ENCODE data around the gene PTPRN2.
"Not testable (repeated sequence)": the region's sequence is repeated elsewhere in the genome, so short reads cannot be mapped to it uniquely, and the experiment has no call there.

Gene PTPRN2

GRCh38 chr7:157986051-157986450 is 601.6 kb downstream of the PTPRN2 start:
- TF ChIP-seq CTCF (IDR thresholded peaks at IDR 0.05; ENCODE audit: borderline replicate concordance, control extremely low read depth, extremely low read depth, insufficient read depth, missing control alignments) = no peak
- in situ Hi-C loops (cut with MboI; ENCODE audit: low sequenced_read_pairs, unreplicated experiment) = no loop called here

GRCh38 chr7:157985636-157986035 is 602.0 kb downstream of the PTPRN2 start:
- in situ Hi-C loops (cut with MboI; ENCODE audit: low sequenced_read_pairs, unreplicated experiment) = no loop called here
- DNase-seq (ENCODE audit: low spot score) = no peak
- TF ChIP-seq CTCF (IDR thresholded peaks at IDR 0.05; ENCODE audit: borderline replicate concordance, control extremely low read depth, extremely low read depth, insufficient read depth, missing control alignments) = no peak

More at GRCh38 chr7:157986051-157986450, 601.6 kb downstream of the PTPRN2 start:
- DNase-seq (ENCODE audit: low spot score) = no peak

- DNase-seq (ENCODE audit: low spot score) = no peak
- no peak for TF ChIP-seq CTCF (IDR thresholded peaks at IDR 0.05; ENCODE audit: borderline replicate concordance, control extremely low read depth, extremely low read depth, insufficient read depth, missing control alignments)
- in situ Hi-C loops (cut with MboI; ENCODE audit: low sequenced_read_pairs, unreplicated experiment) = no loop called here
These were observed 603.0 kb downstream of the PTPRN2 start for GRCh38 chr7:157984423-157985163.

- TF ChIP-seq CTCF (IDR thresholded peaks at IDR 0.05; ENCODE audit: borderline replicate concordance, control extremely low read depth, extremely low read depth, insufficient read depth, missing control alignments) = no peak
- in situ Hi-C loops (cut with MboI; ENCODE audit: low sequenced_read_pairs, unreplicated experiment) = no loop called here
- DNase-seq (ENCODE audit: low spot score) = no peak
These were observed 603.9 kb downstream of the PTPRN2 start for GRCh38 chr7:157983502-157984422.

GRCh38 chr7:157981778-157982177 is 605.8 kb downstream of the PTPRN2 start:
- in situ Hi-C loops (cut with MboI; ENCODE audit: low sequenced_read_pairs, unreplicated experiment) = no loop called here
- no peak for DNase-seq (ENCODE audit: low spot score)
- no peak for TF ChIP-seq CTCF (IDR thresholded peaks at IDR 0.05; ENCODE audit: borderline replicate concordance, control extremely low read depth, extremely low read depth, insufficient read depth, missing control alignments)

- in situ Hi-C loops (cut with MboI; ENCODE audit: low sequenced_read_pairs, unreplicated experiment) = no loop called here
These were observed 606.8 kb downstream of the PTPRN2 start for GRCh38 chr7:157980774-157981173.

GRCh38 chr7:157980341-157980731 is 607.3 kb downstream of the PTPRN2 start:
- in situ Hi-C loops (cut with MboI; ENCODE audit: low sequenced_read_pairs, unreplicated experiment); DNase-seq (ENCODE audit: low spot score): not testable (repeated sequence)

More at GRCh38 chr7:157980774-157981173, 606.8 kb downstream of the PTPRN2 start:
- DNase-seq (ENCODE audit: low spot score) = no peak
- no peak for TF ChIP-seq CTCF (IDR thresholded peaks at IDR 0.05; ENCODE audit: borderline replicate concordance, control extremely low read depth, extremely low read depth, insufficient read depth, missing control alignments)
